ENCODE results near the gene LSAMP. TPM values are rescaled to one million over a fixed set of nuclear protein-coding genes. Genes with fewer than 3 reads are reported as not detected.

The LSAMP gene
- total and polyA plus RNA-seq, 2 donors (not counting 1 experiment from before 2014, with no cell fraction given): not detected

DNA sequence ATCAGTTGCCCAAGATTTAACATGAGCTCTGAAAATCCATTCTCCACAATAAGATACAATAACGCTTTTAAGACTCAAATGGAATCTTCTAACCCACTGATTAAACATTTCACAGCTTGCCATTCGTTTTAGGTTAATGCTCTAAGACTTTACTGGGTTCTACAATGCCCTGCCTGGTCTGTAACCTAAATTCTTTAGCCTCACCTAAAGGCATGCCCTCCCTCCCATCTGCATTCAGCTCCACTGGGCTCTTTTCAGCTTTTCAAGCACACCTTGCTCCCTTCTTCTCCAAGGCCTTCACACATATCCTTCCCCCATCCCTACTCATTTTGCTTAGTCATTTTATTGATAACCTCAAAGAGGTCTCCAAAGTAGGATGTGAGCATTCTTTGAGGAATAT is 290.9 kb downstream of the LSAMP start:
- no peak overlapping the region for H3K4me3 Mint-ChIP-seq
- TF ChIP-seq EZH2 (IDR thresholded peaks at IDR 0.05; ENCODE audit: borderline replicate concordance, insufficient read depth, low read depth, low read length, poor library complexity, severe bottlenecking) (no peak), CTCF (IDR thresholded peaks at IDR 0.05) (no peak)
- intact Hi-C loops (cut with micrococcal nuclease): no loop called here
- WGBS (ENCODE audit: insufficient coverage): 56% methylated on average over 2 of the region's 2 CpGs
- Histone ChIP-seq H4K20me1 (ENCODE audit: control insufficient read depth, insufficient read depth, low read length, poor library complexity, severe bottlenecking) (no peaks in the 10 kb centered on the region), H3K4me3 (ENCODE audit: control extremely low read depth in 1 of 5, extremely low read depth in 1 of 5, insufficient read depth in 1 of 5, low read depth in 2 of 5, low read length in 4 of 5) (no peak overlapping the region), H3K27me3 (replicated peaks in 1 of 4; ENCODE audit: control extremely low read depth in 1 of 4, control insufficient read depth in 3 of 4, insufficient read depth in 4 of 4, low read length in 3 of 4) (no peaks in the 10 kb centered on the region), H3K4me1 (ENCODE audit: control insufficient read depth in 2 of 2, insufficient read depth in 2 of 2, low read length in 2 of 2) (no peaks in the 10 kb centered on the region), H3K27ac (ENCODE audit: low read length in 2 of 2) (no peak overlapping the region), H3K36me3 (replicated peaks in 1 of 2; ENCODE audit: control extremely low read depth in 1 of 2, control insufficient read depth in 1 of 2, extremely low read depth in 1 of 2, insufficient read depth in 2 of 2, low read length in 1 of 2) (no peaks in the 10 kb centered on the region), H3K9me3 (ENCODE audit: control extremely low read depth in 1 of 3, control insufficient read depth in 2 of 3, insufficient read depth in 1 of 3, low read length in 2 of 3) (no peaks in the 10 kb centered on the region), H3K79me2 (ENCODE audit: control insufficient read depth, insufficient read depth, low read length) (no peaks in the 10 kb centered on the region), H3K4me2 (replicated peaks; ENCODE audit: low read depth, low read length, poor library complexity, severe bottlenecking) (no peak overlapping the region), H3K9ac (ENCODE audit: low read length) (no peak overlapping the region), H2AFZ (ENCODE audit: insufficient read depth, low read depth, low read length, poor library complexity, severe bottlenecking) (no peak overlapping the region)
- no peaks in the 10 kb centered on the region for H3K4me1 Mint-ChIP-seq
- H3K27me3 Mint-ChIP-seq: no peaks in the 10 kb centered on the region
- H3K9me3 Mint-ChIP-seq (ENCODE audit: insufficient read depth): no peaks in the 10 kb centered on the region
- no peak overlapping the region for H3K27ac Mint-ChIP-seq
- ChIA-PET CTCF (no interaction called here), POLR2A (no interaction called here)
- DNase-seq: no peak
- no peak for ATAC-seq (ENCODE audit: low read depth)

GRCh38 chr3:116153174-116153573 is 292.1 kb downstream of the LSAMP start:
- Histone ChIP-seq H3K4me1 (ENCODE audit: control insufficient read depth in 2 of 2, insufficient read depth in 2 of 2, low read length in 2 of 2) (no peaks in the 10 kb centered on the region), H3K4me3 (ENCODE audit: control extremely low read depth in 1 of 5, extremely low read depth in 1 of 5, insufficient read depth in 1 of 5, low read depth in 2 of 5, low read length in 4 of 5) (no peak overlapping the region), H3K79me2 (ENCODE audit: control insufficient read depth, insufficient read depth, low read length) (no peaks in the 10 kb centered on the region), H3K27ac (ENCODE audit: low read length in 2 of 2) (no peak overlapping the region), H2AFZ (ENCODE audit: insufficient read depth, low read depth, low read length, poor library complexity, severe bottlenecking) (no peak overlapping the region), H3K4me2 (replicated peaks; ENCODE audit: low read depth, low read length, poor library complexity, severe bottlenecking) (no peak overlapping the region), H3K27me3 (replicated peaks in 1 of 4; ENCODE audit: control extremely low read depth in 1 of 4, control insufficient read depth in 3 of 4, insufficient read depth in 4 of 4, low read length in 3 of 4) (no peaks in the 10 kb centered on the region), H3K9me3 (ENCODE audit: control extremely low read depth in 1 of 3, control insufficient read depth in 2 of 3, insufficient read depth in 1 of 3, low read length in 2 of 3) (no peaks in the 10 kb centered on the region), H4K20me1 (ENCODE audit: control insufficient read depth, insufficient read depth, low read length, poor library complexity, severe bottlenecking) (no peaks in the 10 kb centered on the region), H3K36me3 (replicated peaks in 1 of 2; ENCODE audit: control extremely low read depth in 1 of 2, control insufficient read depth in 1 of 2, extremely low read depth in 1 of 2, insufficient read depth in 2 of 2, low read length in 1 of 2) (no peaks in the 10 kb centered on the region), H3K9ac (ENCODE audit: low read length) (no peak overlapping the region)
- DNase-seq (no peak), ATAC-seq (ENCODE audit: low read depth) (no peak)
- no peak for TF ChIP-seq EZH2 (IDR thresholded peaks at IDR 0.05; ENCODE audit: borderline replicate concordance, insufficient read depth, low read depth, low read length, poor library complexity, severe bottlenecking)
- Mint-ChIP-seq H3K27ac (no peak overlapping the region), H3K4me3 (no peak overlapping the region), H3K27me3 (no peaks in the 10 kb centered on the region), H3K9me3 (ENCODE audit: insufficient read depth) (no peaks in the 10 kb centered on the region), H3K4me1 (no peaks in the 10 kb centered on the region)
- ChIA-PET CTCF (no interaction called here), POLR2A (no interaction called here)
- intact Hi-C loops (cut with micrococcal nuclease): no loop called here
- 83% methylated on average over 1 of the region's 3 CpGs for WGBS (ENCODE audit: insufficient coverage)
